Smooth muscle cell of the umbilical artery (primary cell): Measurements from ENCODE around the gene SMIM13. TPM values are rescaled to one million over a fixed set of nuclear protein-coding genes. Genes with fewer than 3 reads are reported as not detected.

Experiments
- total RNA-seq: library from RNA; depleted of rRNA; stranded (reverse); fragments of >200 nt; gene quantifications from 2 replicates; pipeline ENCODE4 v1.2.3, GENCODE V29; 2014

The SMIM13 gene
- total RNA-seq, result 16.4 and 19.3 TPM in 2 replicates

DNA sequence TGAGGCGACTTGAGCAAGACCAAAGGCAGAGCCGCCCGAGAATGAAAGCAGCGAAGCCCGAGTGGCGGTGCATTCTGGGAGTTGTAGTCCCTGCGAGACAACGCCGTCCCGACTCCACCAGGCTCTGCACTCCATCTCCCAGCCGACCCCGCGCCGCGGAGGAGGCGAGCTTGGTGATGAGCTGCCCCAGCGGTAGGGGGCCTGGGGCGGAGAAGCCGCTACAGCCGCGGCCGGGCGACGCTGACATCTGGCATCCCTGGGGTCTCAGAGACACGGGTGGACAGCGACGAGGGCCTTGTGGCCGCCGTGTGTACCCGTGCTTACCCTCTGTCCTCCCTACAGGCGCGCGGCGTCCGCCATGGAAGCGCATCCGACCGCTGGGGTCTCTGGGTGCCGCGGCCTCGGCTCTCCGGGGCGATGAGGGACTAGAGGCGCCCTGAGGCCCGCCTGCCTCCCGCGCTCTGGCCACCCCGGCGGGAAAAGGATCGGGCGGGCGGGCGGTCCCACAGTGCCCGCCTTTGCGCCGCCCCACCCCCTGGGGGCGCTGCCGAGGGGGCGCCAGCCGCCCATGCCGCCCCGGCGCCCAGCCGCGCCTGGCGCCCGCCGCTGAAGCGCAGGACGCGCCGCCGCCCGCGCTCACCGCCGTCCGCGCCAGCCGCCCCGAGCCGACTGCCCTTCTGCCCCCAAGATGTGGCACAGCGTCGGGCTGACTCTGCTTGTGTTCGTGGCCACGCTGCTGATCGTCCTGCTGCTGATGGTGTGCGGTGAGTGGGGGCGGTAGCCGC, at the start of gene SMIM13:
SMIM13 (plus strand) TSS at position 209 of the 785 bp plus-strand sequence; CDS start at position 689, 480 bp downstream.

DNA sequence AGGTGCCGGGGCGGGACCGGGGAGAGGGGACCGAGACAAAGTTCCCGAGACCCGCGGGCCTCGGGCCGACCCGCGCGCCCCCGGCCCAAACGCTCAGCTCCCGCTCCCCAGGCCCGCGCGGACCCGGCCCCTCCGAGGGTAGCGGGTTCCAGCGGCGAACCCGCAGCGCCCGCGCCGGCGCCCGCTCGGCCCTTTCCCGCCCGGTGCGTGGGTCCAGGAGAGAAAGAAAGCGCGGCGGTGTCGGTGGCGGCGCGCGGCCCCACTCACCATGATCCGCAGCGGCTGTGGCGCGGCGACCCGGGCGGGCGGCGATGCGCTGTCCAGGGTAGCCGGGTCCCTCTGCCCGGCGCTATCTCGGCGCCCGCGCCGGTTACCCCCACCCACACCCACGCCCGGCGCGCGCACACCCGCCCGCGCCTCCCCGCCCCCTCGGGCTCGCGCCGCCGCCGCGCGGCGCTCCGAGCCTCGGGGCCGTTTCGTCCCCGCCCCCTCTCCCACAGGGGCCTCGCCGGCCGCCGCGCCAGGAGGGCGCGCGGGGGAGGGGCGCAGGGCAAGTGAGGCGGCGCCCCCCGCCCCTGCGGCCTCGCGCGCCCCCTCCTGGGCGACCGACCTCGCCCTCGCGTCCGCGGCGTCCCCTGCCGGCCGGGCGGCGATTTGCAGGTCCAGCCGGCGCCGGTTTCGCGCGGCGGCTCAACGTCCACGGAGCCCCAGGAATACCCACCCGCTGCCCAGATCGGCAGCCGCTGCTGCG, 49.5 kb upstream of the SMIM13 start, which contains the start of gene ELOVL2:
ELOVL2 (minus strand) TSS at position 345 of the 751 bp plus-strand sequence; CDS start at position 270, 75 bp downstream.

DNA sequence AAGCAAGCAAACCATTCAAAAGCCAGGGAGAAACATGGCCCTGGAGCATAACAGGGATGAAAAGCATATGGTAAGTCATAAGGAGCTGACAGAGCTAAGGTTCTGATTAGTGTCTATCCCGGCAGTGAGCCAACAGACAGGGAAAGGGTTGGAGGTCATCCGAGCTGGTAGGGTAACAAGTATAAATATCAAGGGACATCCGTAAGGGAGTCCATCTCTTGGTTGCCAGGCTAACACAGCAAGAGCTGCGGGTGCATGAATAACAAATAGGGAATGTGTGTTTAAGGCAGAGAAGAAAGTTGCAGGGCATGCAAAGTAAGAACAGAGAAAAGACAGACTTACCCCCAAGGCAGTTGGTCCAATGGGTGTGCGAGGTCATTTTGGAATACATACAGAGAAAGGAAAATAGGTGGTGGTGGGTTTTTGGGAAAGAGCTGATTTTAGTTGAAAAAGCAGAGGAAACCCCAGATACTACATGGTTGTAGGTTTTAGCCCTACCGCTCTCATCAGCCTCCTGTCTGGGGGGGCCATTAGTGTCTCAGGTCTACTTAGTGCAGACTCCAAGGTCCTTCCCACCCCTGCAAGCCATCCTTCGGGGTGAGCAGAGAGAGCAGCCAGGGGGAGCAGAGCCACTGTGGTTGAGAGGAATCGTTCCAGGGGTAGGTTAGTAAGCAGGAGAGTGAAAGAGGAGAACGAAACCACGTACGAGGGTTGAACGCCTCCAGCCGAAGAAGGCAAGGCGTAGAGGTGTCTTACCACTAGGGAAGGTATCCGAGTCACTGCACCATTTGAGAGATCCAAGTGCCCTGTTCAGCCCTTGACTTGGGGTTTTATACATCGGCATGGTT, 17.5 kb downstream of the SMIM13 start, which contains the start of gene ERVFRD-1:
ERVFRD-1 (minus strand) TSS at position 805 of the 848 bp plus-strand sequence. CDS start 6,415 bp downstream, outside the sequence.

Other genes with a start within 250 kb of the SMIM13 start
- not detected in 2 replicates for gene GCM2, start 211.8 kb upstream of the SMIM13 start, total RNA-seq
- gene SYCP2L, start 206.8 kb upstream of the SMIM13 start, total RNA-seq, result 0.05 and 0.59 TPM in 2 replicates
- gene ELOVL2, start 49.5 kb upstream of the SMIM13 start, total RNA-seq, result 0.65 and 0.89 TPM in 2 replicates
- not detected in 2 replicates for gene ERVFRD-1, start 17.9 kb downstream of the SMIM13 start, total RNA-seq
- gene NEDD9, start 138.8 kb downstream of the SMIM13 start, total RNA-seq, result 11.9 and 19.3 TPM in 2 replicates